GM18858 (cell line): Measurements from ENCODE around the gene CLEC4G.

Experiments used
- ATAC-seq: cut with Tn5 transposase; IDR thresholded peaks from one replicate; pipeline ENCODE4 v1.9.1; 2021; ENCODE audit not compliant: unreplicated experiment

Gene CLEC4G

GRCh38 chr19:7729831-7730285 is 2.1 kb downstream of the CLEC4G start:
- no peak for ATAC-seq

- ATAC-seq = no peak
Observed at GRCh38 chr19:7729211-7729610, 2.7 kb downstream of the CLEC4G start.

- no peak for ATAC-seq
Observed at GRCh38 chr19:7725791-7726190, 6.1 kb downstream of the CLEC4G start.

GRCh38 chr19:7722231-7722651 is 9.7 kb downstream of the CLEC4G start:
- no peak for ATAC-seq

GRCh38 chr19:7720351-7720750 is 11.6 kb downstream of the CLEC4G start:
- no peak for ATAC-seq

GRCh38 chr19:7718668-7719067 is 13.2 kb downstream of the CLEC4G start:
- ATAC-seq = no peak

GRCh38 chr19:7716762-7717161 is 15.1 kb downstream of the CLEC4G start:
- no peak for ATAC-seq

- no peak for ATAC-seq
Observed at GRCh38 chr19:7715671-7716070, 16.2 kb downstream of the CLEC4G start.

GRCh38 chr19:7710616-7711015 is 21.3 kb downstream of the CLEC4G start:
- ATAC-seq = no peak

- no peak for ATAC-seq
Observed at GRCh38 chr19:7709932-7710460, 21.9 kb downstream of the CLEC4G start.

GRCh38 chr19:7706955-7707456 is 24.9 kb downstream of the CLEC4G start:
- ATAC-seq = no peak

- no peak for ATAC-seq
Observed at GRCh38 chr19:7706188-7706954, 25.5 kb downstream of the CLEC4G start.

- ATAC-seq = no peak
Observed at GRCh38 chr19:7705387-7706187, 26.3 kb downstream of the CLEC4G start.

- no peak for ATAC-seq
Observed at GRCh38 chr19:7704280-7705060, 27.4 kb downstream of the CLEC4G start.

GRCh38 chr19:7703332-7703731 is 28.6 kb downstream of the CLEC4G start:
- no peak for ATAC-seq

GRCh38 chr19:7701654-7702457 is 30.1 kb downstream of the CLEC4G start, which contains the start of gene FCER2:
FCER2 (minus strand) TSS chr19:7702131; CDS start chr19:7699760, 2,371 bp downstream.
- ATAC-seq = peak; percentile 41

GRCh38 chr19:7701049-7701653 is 30.8 kb downstream of the CLEC4G start:
- no peak for ATAC-seq

GRCh38 chr19:7699417-7700401 is 32.2 kb downstream of the CLEC4G start:
- ATAC-seq = no peak
